ENCODE measurements around the gene ATP1B1. TPM values are rescaled to one million over a fixed set of nuclear protein-coding genes. Genes with fewer than 3 reads are reported as not detected.

ATP1B1 gene
- total RNA-seq, 2 donors from 2014 or later, result 116 to 138 TPM

GRCh38 chr1:169141356-169141755 lies 34.9 kb downstream of the ATP1B1 start:
- ATAC-seq, result no peak
- H3K27me3 ChIP-seq, result no peaks in the 10 kb centered on the region
- H3K9me3 ChIP-seq, result no peaks in the 10 kb centered on the region
- DNase-seq, result no peak
- no peaks in the 10 kb centered on the region for H3K36me3 ChIP-seq (replicated peaks in 1 of 2; ENCODE audit: insufficient read depth in 1 of 2, low read depth in 2 of 2)
- 83 to 91% methylated on average over 3 of the region's 3 CpGs for WGBS, 2 donors
- H3K4me1 ChIP-seq, result peaks cover 22% of the 10 kb centered on the region
- no peak overlapping the region for H3K27ac ChIP-seq
- intact Hi-C loops (cut with DNase I), result no loop called here
- TF ChIP-seq CTCF (IDR thresholded peaks at IDR 0.05) (no peak), POLR2A (IDR thresholded peaks at IDR 0.05) (no peak)
- H3K4me3 ChIP-seq, result no peak overlapping the region

GRCh38 chr1:169142129-169142528 lies 35.6 kb downstream of the ATP1B1 start:
- DNase-seq (no peak), ATAC-seq (no peak)
- TF ChIP-seq CTCF (IDR thresholded peaks at IDR 0.05) (no peak), POLR2A (IDR thresholded peaks at IDR 0.05) (no peak)
- H3K27me3 ChIP-seq, result no peaks in the 10 kb centered on the region
- H3K9me3 ChIP-seq, result no peaks in the 10 kb centered on the region
- intact Hi-C loops (cut with DNase I), result no loop called here
- H3K27ac ChIP-seq, result no peak overlapping the region
- H3K4me1 ChIP-seq, result peaks cover 28% of the 10 kb centered on the region
- no peaks in the 10 kb centered on the region for H3K36me3 ChIP-seq (replicated peaks in 1 of 2; ENCODE audit: insufficient read depth in 1 of 2, low read depth in 2 of 2)
- WGBS, 2 donors, result 2 to 82% methylated on average over 1 of the region's 1 CpG
- no peak overlapping the region for H3K4me3 ChIP-seq

DNA sequence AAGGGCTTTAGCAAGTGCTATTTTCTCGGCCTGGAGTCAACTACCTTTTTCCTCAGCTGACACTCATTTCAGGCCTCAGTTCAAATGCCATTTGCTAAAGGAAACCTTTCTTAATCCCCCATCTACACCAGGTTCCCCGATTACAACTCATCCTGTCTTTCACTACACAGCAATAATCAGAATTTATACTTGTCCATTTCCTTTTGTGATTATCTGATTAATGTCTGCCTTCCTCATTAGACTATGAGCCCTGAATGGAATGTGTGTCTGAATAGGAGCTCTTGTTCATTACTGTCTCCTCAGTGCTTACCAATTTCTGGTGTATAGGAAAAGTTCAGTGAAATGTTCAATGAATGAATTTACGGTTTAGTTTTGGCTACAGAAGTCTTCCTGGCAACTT lies 36.9 kb downstream of the ATP1B1 start:
- Histone ChIP-seq H3K36me3 (replicated peaks in 1 of 2; ENCODE audit: insufficient read depth in 1 of 2, low read depth in 2 of 2) (no peaks in the 10 kb centered on the region), H3K27ac (no peak overlapping the region), H3K9me3 (no peaks in the 10 kb centered on the region), H3K4me1 (peaks cover 40% of the 10 kb centered on the region), H3K4me3 (no peak overlapping the region), H3K27me3 (no peaks in the 10 kb centered on the region)
- whole genome bisulfite sequencing, 2 donors, result 78 to 88% methylated on average over 3 of the region's 3 CpGs
- TF ChIP-seq POLR2A (IDR thresholded peaks at IDR 0.05) (no peak), CTCF (IDR thresholded peaks at IDR 0.05) (no peak)
- intact Hi-C loops (cut with DNase I), result no loop called here
- ATAC-seq (no peak), DNase-seq (no peak)

DNA sequence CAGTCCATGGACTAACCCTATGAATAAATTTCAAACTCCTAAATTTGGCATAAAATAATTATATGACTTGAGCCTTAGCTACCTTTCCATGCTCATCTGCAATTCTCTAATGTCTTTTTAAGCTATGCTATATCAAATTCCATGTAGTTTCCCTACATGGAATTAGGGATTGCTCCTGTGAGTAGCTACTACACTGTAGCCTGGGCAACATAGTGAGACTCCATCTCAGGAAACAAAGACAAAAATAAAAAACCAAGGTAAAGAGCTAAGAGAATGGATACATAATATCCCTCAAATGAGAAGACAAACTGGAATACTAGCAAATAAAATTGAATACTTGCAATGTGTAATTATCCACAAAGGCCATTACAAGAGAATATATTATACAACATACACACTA lies 37.5 kb downstream of the ATP1B1 start:
- Histone ChIP-seq H3K9me3 (no peaks in the 10 kb centered on the region), H3K4me1 (peaks cover 46% of the 10 kb centered on the region), H3K27me3 (no peaks in the 10 kb centered on the region), H3K36me3 (replicated peaks in 1 of 2; ENCODE audit: insufficient read depth in 1 of 2, low read depth in 2 of 2) (no peaks in the 10 kb centered on the region), H3K4me3 (no peak overlapping the region), H3K27ac (peak overlapping the region in 3 of 4 donors; percentile 4 to 66 (median 52))
- no peak for ATAC-seq
- no peak for DNase-seq
- intact Hi-C loops (cut with DNase I), result no loop called here
- TF ChIP-seq CTCF (IDR thresholded peaks at IDR 0.05) (no peak), POLR2A (IDR thresholded peaks at IDR 0.05) (no peak)

DNA sequence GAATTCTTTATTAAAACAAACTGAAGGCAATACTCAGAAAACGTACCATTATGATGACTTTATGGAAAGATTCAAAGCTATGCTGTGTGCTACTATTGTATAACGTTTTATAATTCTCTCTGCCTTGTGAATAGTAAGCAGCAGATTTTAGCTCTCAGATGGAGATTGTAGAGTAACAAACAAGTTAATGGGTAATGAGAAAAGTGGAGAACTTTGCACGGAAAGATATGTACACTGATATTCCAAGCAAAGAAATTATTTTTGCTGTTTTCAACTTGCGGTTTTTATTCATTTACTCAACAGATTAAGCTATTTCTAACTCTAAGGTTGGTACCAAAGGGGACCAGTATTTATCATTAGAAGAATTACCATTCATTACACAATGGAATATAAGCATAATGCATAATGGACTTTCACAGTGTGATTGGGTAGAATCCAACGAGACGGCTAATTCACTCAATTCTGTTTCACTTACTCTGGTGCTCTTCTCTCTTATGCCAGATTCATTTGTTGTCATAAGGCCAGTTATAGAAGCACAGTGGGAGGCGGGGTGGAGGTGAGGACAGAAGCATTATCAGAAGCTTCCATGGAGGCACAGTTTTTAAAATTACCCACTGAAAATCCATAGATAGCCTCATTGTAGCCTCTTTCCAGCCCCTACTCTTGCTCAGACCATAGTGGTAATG lies 38.6 kb downstream of the ATP1B1 start:
- no peak for ATAC-seq
- 24 to 31% methylated on average over 7 of the region's 7 CpGs for WGBS, 2 donors
- Histone ChIP-seq H3K36me3 (replicated peaks in 1 of 2; ENCODE audit: insufficient read depth in 1 of 2, low read depth in 2 of 2) (no peaks in the 10 kb centered on the region), H3K9me3 (no peaks in the 10 kb centered on the region), H3K4me1 (peaks cover 47% of the 10 kb centered on the region), H3K27me3 (no peaks in the 10 kb centered on the region), H3K27ac (peak overlapping the region; percentile 4 to 66 (median 36)), H3K4me3 (no peak overlapping the region)
- no peak for DNase-seq
- no peak for TF ChIP-seq CTCF (IDR thresholded peaks at IDR 0.05)
- TF ChIP-seq POLR2A (IDR thresholded peaks at IDR 0.05), result no peak
- intact Hi-C loops (cut with DNase I), result no loop called here

All from body of pancreas (tissue), 4 donors.